Fibroblast of peridontal ligament (primary cell): ENCODE measurements around the gene CDKAL1.
"Not testable (repeated sequence)": the region's sequence is repeated elsewhere in the genome, so short reads cannot be mapped to it uniquely, and the experiment has no call there.

Source experiments
- DNase-seq: peaks from one replicate; pipeline ENCODE4 v3.0.0-alpha.2; 2010; ENCODE audit errors: extremely low read depth

The CDKAL1 gene

DNA sequence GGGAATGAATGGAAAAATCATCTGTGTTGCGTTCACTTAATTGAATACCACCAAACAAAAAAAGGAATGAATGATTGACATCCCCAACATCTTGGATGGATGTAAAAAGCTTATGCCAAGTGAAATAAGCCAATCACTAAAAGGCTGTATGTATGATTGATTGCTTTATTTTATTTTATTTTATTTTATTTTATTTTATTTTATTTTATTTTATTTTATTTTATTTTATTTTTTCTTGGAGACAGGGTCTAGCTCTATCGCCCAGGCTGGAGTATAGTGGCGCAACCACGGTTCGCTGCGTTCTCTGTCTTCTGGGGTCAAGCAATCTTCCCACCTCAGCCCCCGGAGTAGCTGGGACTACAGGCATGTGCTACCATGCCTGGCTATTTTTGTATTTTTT, 263.3 kb downstream of the CDKAL1 start:
- no peak for DNase-seq

DNA sequence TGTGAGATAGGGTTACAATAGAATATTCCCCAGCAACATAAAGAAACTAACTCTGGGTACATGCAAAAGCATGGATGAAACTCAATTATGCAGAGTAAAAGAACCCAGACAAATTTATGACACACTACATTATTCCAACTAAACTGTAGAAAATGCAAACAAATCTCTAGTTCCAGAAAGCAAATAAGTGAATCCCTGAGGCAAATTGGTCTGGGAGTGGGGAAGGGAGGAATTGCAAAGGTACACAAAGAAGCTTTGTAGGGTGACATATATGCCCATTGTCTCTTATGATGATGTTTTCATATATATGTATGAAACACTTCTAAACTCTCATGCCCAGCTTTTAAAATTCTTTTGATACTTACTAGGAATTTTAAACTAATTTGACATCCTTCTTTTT, 266.0 kb downstream of the CDKAL1 start:
- no peak for DNase-seq

DNA sequence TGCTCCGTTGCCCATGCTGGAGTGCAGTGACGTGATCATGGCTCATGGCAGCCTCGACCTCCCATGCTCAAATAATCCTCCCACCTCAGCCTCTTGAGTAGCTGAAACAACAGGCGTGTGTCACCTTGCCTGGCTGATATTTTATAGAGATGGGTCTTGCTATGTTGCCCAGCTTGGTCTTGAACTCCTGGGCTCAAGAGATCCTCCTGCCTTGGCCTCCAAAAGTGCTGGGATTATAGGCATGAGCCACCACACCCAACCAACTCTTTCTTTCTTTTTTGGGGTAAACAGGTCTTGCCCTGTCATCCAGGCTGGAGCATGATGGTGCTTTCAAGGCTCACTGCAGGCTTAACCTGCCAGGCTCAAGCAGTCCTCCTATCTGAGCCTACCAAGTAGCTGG, 266.4 kb downstream of the CDKAL1 start:
- no peak for DNase-seq

DNA sequence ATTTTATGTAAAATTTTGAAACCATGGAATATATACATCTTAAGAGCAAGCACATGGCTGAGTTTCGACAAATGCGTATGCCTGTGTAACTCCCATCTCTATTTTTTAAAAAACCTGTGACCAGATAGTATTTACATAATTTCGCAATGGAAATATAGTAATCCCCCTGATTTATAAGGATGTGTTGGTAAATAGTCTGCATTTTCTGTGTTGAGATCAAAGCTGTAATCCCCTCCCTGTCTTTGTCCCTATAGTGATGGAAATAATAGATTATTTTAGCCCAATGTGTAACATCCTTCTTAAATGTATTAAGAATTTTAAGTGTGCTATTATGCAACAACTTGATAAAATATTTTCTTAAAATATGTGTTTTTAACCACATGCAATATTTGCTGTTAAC, 267.3 kb downstream of the CDKAL1 start:
- DNase-seq = no peak

DNA sequence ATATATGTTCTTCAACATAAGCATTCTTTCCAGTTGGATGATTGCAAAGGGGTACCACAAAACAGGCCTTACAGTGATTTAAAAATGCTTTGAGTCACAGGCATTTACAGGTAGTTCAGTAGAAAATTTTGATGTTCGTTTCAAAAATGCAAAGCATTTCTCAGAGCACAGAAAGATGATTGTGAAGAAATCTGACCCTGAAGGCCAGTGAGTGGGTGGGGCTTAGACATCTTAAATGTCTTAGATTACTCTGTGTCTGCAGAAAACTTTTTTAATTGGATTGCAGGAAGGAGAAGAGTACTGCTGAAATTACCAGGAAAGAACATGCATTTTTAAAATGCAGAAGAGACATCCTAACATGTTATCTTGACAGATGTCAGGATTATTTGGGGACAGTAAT, 268.3 kb downstream of the CDKAL1 start:
- peak; percentile 23 for DNase-seq

DNA sequence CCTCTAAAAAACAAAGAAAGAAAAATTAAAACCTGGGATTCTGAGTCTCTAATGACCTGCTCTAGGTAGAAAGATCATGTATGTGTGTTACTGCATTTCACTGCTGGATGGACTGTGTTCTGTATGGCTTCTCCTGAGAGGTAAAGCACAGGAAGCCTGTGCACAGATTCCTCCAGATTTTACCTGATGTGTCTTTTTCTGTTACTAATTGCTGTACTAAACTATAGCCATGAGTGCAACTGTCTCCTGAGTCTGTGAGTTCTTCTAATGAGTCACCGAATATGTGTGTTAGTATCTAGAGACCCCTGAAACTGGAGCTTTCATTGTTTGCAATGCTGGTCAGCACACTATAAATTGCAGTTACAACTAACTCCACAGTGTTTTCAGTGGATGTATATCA, 270.8 kb downstream of the CDKAL1 start:
- no peak for DNase-seq

DNA sequence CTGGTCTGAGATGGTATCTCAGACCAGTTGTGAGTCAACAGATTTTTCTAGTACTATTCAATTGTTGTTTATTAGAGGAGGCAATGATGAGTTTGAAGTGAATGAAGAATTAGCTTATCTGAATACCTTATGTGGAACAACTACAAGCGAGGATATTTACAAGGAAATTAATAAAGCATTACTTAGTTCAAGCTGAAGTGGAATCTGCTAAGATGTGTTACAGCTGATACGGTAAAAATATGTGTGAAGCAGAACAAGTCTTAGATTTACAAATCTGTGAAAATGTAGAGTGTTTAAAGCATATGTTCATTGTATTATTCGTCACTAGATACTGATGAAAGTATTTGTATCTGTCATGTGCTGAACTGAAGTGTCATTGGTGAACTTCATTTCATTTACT, 272.4 kb downstream of the CDKAL1 start:
- no peak for DNase-seq

DNA sequence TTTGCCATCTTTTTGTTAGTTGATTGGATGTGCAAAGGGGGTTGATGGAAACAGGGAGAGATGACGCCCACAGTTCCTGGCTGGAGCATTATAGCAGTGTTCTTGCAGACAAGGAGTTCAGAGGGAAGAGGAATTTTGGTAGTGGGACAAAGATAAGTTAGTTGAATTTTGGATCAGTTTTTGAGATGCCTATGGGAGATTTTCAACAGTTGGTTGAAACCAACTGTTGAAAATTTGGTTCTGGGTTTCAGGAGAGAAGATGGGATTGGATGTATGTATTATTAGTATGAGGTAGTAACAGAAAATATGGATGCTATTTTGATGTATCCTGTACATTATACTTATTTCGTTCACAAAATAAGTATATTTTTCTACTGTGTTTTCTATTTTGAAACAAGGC, 274.2 kb downstream of the CDKAL1 start:
- no peak for DNase-seq

DNA sequence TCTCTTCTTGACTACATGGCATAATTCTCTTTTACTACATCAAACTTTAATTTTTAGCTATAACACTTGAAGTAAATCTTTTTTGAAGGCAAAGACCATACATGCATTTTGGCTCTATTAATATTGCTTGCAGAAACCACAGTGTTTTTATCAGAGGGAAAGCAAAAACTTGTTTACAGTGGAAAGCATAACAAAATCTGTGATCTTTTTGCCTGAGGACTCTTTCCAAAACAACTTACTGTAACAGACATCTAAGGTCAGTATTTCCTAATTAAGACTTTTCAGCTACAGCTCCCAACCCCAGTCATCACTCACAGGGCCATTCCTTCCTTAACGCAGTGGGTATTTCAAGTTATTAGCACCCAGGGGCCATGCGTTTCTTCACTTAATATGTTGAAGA, 274.7 kb downstream of the CDKAL1 start:
- peak; percentile 44 for DNase-seq

DNA sequence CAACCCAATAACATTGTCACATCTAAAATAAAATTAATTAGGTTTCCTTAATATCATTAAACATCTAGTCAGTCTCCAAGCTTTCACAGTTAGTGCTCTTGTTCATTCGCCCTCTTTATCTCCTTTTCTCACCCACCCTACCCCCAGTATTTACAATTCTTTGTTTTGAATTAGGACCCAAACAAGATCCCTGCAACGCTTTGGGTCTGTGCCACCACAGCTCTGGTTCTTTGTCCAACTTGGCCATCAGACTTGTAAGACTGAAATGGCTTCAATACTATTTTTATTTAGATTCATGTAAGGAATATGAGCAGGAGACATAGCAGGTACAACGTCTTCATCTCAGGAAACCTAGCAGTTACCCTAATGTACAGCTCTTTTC, 276.5 kb downstream of the CDKAL1 start:
- no peak for DNase-seq

DNA sequence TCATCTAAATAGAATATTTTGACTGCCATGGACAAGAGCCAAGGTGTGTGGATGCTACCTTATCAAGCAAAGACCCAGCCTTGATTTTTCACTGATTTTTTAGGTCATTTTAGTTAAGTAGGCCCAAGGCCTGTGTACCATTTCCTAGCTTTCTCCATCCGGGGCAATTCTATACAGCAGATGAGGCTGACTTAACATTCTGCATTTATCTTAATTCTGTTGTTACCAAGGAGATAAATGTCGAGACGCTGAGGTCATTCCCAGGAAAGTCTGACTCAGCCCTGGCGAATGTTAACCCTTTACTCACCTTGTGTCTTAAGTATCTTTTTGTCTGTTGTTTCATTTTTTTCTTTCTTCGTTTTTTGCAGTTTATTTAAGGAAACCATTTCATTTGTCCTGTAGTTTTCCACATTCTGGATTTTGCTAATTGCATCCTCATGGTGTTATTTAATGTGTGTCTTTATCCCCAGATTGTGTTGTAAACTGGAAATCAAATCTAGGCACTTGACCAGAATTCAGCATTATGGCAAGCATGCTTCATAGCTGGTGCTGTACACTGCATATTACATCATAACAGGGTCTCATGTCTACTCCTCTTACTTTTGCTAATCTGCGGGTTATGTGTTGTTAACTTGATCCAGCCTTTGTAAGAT, 277.0 kb downstream of the CDKAL1 start:
- peak; percentile 98 for DNase-seq

DNA sequence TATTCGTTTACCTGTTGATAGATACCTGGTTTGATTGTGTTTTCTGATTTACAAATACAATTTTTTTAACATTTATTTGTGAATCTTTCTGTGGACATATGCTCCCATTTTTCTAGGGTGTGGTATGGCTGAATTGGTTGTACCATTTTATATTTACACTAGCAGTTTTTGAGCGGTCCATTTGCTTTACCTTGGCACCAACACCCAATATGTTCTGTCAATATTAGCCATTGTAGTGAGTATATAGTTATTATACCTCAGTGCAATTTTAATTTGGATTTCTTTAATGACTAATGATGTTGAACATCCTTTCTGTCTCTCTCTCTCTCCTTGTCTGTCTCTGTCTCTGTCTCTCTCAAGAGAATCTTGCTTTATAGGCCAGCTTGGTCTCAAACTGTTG, 278.5 kb downstream of the CDKAL1 start:
- DNase-seq = no peak

DNA sequence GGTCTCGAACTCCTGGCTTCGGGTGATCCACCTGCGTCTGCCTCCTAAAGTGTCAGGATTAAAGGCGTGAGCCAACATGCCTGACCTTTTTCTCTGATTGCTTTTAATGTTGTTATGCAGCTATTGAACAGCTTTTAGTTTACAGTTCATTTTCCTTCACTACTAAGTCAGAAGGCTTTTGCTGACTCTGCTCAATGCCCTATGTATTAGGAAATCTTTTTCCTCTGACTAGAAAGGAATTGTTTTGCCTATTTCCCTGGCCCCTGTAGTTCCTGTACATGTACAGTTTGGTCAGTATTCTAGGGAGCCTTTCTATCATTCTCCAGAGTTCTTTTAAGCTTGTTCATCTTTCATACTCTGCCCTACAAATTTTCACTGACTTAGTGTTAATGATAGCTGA, 280.2 kb downstream of the CDKAL1 start:
- peak; percentile 31 for DNase-seq

DNA sequence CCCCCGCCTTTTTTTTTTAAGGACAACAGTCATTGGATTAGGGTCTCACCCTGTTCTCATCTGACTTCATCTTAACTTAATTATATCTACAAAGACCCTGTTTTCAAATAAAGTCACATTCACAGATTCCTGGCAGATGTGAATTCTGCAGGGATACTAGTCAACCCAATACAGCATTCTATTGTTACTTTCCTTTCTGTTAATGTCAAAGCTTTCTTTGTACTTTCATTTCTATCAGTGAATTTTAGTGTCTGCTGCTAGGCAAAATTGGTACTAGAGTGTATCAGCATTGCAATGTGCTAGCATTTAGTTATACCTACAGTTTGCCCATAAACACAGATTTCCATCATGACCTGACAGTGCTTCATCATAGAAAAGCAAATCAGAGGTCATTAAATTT, 281.9 kb downstream of the CDKAL1 start:
- no peak for DNase-seq

DNA sequence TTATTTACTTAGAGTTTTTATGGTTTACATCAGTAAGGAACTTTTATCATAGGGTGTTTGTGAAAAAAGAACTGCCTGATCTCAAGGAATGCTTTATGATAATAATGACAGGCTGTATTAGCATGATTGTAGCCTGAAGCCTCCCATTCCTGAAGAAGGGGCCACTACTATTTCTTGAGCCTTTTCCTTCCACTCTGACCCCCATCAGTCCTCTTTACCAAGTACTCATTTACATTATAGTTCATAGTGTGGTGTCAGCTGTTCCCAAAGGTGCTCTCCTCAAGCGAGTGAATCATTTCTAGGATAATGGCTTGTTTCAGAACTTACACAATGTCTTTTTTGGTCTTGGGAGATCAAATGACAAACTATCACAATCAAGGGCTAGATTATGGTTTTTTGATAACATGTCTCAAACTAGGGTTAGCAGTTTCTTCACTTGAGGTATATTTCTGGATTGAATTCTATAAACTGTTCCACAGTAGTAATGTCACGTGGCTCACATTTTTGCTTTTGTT, 283.6 kb downstream of the CDKAL1 start:
- peak; percentile 15 for DNase-seq

DNA sequence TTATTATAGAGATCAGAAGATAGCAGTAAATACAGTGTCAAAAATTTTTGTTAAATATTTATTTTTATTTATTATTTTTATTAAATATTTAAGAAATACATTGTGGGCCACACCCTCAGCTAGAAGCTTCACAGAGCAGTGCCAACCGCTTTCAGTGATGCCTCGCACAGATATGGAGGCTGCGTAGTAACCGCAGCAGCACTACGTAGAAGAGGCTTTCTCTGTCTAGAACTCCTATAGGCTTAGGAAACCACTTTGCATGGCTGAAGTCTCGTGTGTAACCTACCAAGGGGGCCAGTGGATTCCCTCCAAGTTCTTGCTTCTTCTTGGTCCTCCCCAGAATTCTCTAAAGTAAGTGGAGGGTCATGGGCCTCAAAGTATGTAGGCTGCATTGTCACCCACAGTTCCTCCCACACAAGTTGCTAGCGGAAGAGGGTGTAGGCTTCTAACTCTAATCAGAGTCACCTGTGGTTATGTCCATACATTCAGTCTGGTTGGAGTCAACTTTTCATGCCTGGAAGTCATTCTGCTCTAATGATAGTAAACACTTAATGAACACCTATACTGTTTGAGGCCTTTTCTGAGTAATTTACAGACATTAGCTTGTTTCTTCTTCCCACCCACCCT, 285.6 kb downstream of the CDKAL1 start:
- no peak for DNase-seq

DNA sequence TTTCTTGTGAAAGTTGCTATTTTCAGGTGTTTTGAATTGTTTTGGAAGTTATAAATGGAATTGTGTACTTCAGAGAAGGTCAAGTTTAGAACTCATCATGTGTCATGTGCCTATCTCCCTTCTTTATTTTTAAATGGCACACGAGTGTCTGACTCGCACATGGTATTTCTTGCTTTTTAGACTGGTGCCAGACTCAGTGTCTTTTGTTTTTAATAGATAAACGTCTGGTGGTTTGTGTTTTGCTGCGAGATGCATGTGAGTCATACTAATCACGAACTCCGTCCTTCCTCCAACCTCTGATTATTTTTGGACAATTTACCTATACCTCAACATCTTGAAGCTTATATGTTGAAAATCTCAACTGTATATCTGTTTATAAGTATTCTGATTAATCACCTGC, 292.1 kb downstream of the CDKAL1 start:
- peak; percentile 66 for DNase-seq

DNA sequence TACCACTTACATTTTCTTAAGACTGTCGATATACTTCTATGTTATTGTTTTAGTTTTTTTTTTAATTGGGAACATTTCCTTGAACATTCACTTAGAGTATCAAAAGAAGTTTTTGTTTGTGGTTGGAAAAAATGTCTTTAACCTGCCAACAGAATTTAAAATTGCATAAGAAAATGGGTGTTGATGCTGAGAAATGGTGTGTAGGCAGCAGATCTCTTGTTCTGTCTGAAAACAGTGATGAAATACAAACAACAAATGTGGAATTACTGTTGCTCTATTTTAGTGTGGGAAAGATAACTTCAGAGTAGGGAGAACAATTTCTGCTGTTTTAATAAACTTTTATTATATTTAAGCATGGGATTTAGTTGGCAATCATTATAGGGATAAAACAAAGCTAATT, 293.5 kb downstream of the CDKAL1 start:
- peak; percentile 93 for DNase-seq

DNA sequence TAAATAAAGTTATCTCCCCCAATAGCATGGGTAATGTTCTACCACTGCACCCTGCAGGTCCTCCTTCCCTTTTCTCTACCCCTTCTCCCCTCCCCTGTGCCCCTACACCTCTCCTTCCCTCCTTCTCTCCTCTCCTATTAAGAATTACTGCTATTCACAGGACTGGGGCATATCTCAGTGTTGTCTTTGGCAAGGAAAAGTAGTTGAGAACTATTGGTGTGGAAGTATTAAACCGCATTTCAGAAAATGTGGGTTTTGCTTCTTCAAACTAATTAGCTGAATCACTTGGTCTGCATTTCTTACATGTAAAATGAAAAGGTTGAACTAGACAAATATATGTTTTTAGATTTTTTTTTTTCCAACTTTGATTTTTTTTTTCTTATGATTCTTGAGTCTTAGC, 296.3 kb downstream of the CDKAL1 start:
- DNase-seq = no peak

DNA sequence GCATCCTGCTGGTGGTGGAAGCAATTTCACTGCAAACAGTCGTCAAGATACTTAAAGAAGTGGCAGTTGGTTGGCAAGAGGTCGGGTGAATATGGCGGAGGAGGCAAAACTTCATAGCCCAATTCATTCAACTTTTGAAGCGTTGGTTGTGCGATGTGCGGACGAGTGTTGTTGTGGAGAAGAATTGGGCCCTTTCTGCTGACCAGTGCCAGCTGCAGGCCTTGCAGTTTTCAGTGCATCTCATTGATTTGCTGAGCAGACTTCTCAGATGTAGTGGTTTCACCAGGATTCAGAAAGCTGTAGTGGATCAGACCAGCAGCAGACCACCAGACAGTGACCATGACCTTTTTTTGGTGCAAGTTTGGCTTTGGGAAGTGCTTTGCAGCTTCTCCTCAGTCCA, 297.0 kb downstream of the CDKAL1 start:
- not testable (repeated sequence) for DNase-seq

DNA sequence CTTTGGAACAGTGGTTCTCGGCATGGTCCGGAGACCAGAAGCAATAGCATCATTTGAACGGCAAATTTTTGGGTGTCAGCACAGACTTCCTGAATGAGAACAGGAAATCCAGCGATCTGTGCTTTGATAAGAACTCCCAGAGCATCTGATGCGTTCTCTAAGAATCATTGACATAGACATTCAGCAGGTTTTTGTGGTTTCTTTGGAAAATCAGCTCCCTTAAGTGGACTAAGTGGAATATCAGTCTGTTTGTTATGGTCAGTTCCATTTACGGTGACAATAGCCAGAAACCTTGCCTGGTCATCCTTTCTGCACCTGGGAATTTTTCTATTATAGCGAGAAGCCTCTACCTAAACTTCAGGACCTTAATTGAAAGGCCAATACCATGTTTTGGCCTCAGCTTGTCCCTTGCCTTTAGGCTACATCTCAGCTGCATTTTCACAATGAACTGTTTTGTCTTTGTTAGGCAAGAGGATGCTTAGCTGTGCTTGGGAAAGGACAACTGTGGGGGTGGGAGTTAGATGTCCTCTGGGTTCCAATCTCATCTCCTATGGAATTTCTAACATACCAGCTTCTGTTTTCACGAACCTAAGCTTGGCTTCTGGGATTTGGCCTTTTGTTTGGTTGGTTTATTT, 299.7 kb downstream of the CDKAL1 start:
- no peak for DNase-seq

DNA sequence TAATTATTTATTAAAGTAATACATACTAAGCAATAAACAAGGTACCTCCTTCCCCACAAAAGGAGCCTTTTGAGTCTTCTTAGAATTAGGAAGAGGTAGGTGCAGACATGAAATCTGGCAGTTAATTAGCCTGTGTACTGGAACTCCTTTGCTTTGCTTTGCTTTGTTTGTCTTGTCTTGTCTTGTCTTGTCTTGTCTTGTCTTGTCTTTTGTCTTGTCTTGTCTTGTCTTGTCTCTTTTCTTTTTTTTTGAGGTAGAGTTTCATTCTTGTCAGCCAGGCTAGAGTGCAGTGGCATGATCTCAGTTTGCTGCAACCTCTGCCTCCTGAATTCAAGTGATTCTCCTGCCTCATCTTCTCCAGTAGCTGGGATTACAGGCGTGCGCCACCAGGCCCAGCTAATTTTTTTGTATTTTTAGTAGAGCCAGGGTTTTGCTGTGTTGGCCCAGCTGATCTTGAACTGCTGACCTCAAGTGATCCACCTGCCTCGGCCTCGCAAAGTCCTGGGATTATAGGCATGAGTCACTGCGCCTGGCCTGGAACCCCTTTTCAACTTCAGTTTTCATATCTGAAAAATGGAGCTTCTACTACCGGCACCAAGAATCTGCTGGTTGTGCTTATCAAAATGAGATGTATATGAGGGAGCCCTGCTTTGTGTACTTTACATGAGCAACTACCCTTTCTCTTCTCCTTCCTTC, 301.2 kb downstream of the CDKAL1 start:
- DNase-seq = no peak

DNA sequence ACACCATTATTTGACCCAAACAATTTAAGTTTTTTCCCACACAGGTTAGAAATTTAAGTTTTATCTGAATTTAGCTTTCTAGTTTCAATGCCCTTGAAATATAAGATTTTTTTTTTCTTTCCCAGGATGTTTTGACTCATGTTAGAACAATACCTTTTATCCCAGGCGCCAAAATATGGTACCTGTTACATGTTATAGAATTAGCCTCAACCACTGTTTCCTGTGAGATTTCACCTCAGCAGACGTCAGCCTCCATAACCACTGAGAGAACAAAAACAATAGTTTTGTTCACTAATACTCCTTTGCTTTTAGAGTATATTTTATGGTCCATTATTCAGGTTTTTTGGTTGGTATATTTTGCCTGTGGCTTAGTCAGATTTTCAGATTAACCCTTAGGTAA, 302.9 kb downstream of the CDKAL1 start:
- no peak for DNase-seq
